Thyroid gland (tissue), 4 donors: ENCODE data around the gene ZNF548. TPM values are rescaled to one million over a fixed set of nuclear protein-coding genes. Genes with fewer than 3 reads are reported as not detected.

ENCODE experiments used
- DNase-seq, 2 donors: peaks; one replicate each; pipeline ENCODE4 v3.0.0-alpha.2; 2019
- H3K27ac ChIP-seq, 3 donors: fragments of 200-600 bp; sonication (generic); 1 replicate in 2 of 3; 2 replicates in 1 of 3; pipeline ENCODE4 v1.5.1; 2016 to 2019; ENCODE audit warnings: mild to moderate bottlenecking in 1 of 3, moderate library complexity in 1 of 3
- H3K27me3 ChIP-seq: fragments of 200-600 bp; sonication (generic); one replicate; pipeline ENCODE4 v1.5.1; 2019
- H3K36me3 ChIP-seq, 2 donors: fragments of 200-600 bp; sonication (generic); one replicate each; pipeline ENCODE4 v1.5.1; 2016 to 2019
- H3K4me1 ChIP-seq, 2 donors: fragments of 200-600 bp; sonication (generic); one replicate each; pipeline ENCODE4 v1.5.1; 2017 to 2019
- H3K4me3 ChIP-seq, 3 donors: fragments of 200-600 bp; sonication (generic); replicated peaks in 1 of 3; 1 replicate in 2 of 3; 2 replicates in 1 of 3; pipeline ENCODE4 v1.5.1; 2016; ENCODE audit warnings: mild to moderate bottlenecking in 1 of 3
- H3K9me3 ChIP-seq: fragments of 200-600 bp; sonication (generic); one replicate; pipeline ENCODE4 v1.5.1; 2017
- CTCF ChIP-seq, 6 experiments: fragments of 200-600 bp in 3 of 6; fragments of 450-650 bp in 3 of 6; sonication (generic) in 3 of 6; IDR thresholded peaks; one replicate each; pipeline ENCODE4 v1.5.1; 2016 to 2019; ENCODE audit warnings: antibody characterized with exemption in 6 of 6, mild to moderate bottlenecking in 2 of 6, inconsistent platforms in 1 of 6, moderate library complexity in 1 of 6
- POLR2A ChIP-seq, 2 donors: fragments of 450-650 bp; IDR thresholded peaks; one replicate each; pipeline ENCODE4 v1.6.1; 2017; ENCODE audit warnings: antibody characterized with exemption in 2 of 2, mild to moderate bottlenecking in 2 of 2, moderate library complexity in 1 of 2
- WGBS, 2 donors: methylation state at CpG; one replicate each; pipeline ENCODE4 v1.1.5; 2017; 5-methylcytosine and 5-hydroxymethylcytosine counted together
- intact Hi-C: fragments of 100-400 bp; cut with DNase I; formaldehyde crosslinking; loops from one replicate; pipeline ENCODE4 v1.15.1; 2023
- total RNA-seq, 4 donors: library from RNA; depleted of rRNA; stranded (reverse); fragments of >200 nt; gene quantifications; one replicate each; pipeline ENCODE4 v1.2.3, GENCODE V29; 2016

Gene ZNF548
- total RNA-seq, 4 donors from 2014 or later = 22.3 to 31.0 (median 28.1) TPM

DNA sequence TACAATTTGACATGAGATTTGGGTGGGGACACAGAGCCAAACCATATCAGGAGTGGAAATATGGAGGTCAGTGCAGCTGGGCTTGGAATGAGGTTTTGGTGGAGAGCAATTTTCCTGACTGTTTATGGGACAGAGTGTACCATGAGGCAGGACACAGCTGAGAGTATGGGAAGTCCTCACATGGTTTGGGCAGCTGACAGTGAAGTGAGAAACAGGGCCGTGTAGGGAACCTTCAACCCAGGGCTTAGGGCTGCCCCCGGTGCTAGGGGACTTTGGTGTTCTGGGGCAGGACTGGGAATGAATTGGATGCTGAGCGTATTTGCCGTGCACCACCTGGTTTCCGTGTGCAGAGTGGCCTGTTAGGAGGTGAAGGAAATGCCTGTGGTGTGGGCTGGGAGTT, 6.1 kb downstream of the ZNF548 start:
- WGBS, 2 donors = 79 to 95% methylated on average over 5 of the region's 5 CpGs
- no peak for DNase-seq
- H3K27ac ChIP-seq = no peak overlapping the region
- H3K4me1 ChIP-seq = peaks cover 6 to 7% of the 10 kb centered on the region in 2 donors
- TF ChIP-seq CTCF (IDR thresholded peaks at IDR 0.05) (no peak), POLR2A (IDR thresholded peaks at IDR 0.05) (no peak)
- no peaks in the 10 kb centered on the region for H3K27me3 ChIP-seq
- H3K9me3 ChIP-seq = no peaks in the 10 kb centered on the region
- peaks cover 28% of the 10 kb centered on the region in 2 donors for H3K36me3 ChIP-seq
- intact Hi-C loops = no loop called here
- H3K4me3 ChIP-seq = no peak overlapping the region

DNA sequence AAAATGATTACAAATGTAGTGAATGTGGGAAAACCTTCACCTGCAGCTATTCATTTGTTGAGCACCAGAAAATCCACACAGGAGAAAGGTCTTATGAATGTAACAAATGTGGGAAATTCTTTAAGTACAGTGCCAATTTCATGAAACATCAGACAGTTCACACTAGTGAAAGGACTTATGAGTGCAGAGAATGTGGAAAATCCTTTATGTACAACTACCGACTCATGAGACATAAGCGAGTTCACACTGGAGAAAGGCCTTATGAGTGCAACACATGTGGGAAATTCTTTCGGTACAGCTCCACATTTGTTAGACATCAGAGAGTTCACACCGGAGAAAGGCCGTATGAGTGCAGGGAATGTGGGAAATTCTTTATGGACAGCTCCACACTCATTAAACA, 9.2 kb downstream of the ZNF548 start:
- H3K9me3 ChIP-seq = no peaks in the 10 kb centered on the region
- TF ChIP-seq POLR2A (IDR thresholded peaks at IDR 0.05) (no peak), CTCF (IDR thresholded peaks at IDR 0.05) (no peak)
- no peak for DNase-seq
- 93 to 98% methylated on average over 5 of the region's 5 CpGs for WGBS, 2 donors
- no peaks in the 10 kb centered on the region for H3K27me3 ChIP-seq
- no peak overlapping the region for H3K4me3 ChIP-seq
- peaks cover 28% of the 10 kb centered on the region in 2 donors for H3K36me3 ChIP-seq
- no peak overlapping the region for H3K27ac ChIP-seq
- no peaks in the 10 kb centered on the region for H3K4me1 ChIP-seq
- intact Hi-C loops = no loop called here

- Histone ChIP-seq H3K9me3 (no peaks in the 10 kb centered on the region), H3K4me1 (peaks cover 3 to 5% of the 10 kb centered on the region in 2 donors), H3K36me3 (peaks cover 8 to 9% of the 10 kb centered on the region in 2 donors), H3K27me3 (no peaks in the 10 kb centered on the region), H3K27ac (no peak overlapping the region), H3K4me3 (no peak overlapping the region)
- WGBS, 2 donors = 95 to 97% methylated on average over 4 to 7 of the region's 9 CpGs
- TF ChIP-seq CTCF (IDR thresholded peaks at IDR 0.05) = no peak
- no peak for TF ChIP-seq POLR2A (IDR thresholded peaks at IDR 0.05)
- DNase-seq = no peak
- intact Hi-C loops = no loop called here
These were observed 14.3 kb downstream of the ZNF548 start for GRCh38 chr19:57403737-57404563.

DNA sequence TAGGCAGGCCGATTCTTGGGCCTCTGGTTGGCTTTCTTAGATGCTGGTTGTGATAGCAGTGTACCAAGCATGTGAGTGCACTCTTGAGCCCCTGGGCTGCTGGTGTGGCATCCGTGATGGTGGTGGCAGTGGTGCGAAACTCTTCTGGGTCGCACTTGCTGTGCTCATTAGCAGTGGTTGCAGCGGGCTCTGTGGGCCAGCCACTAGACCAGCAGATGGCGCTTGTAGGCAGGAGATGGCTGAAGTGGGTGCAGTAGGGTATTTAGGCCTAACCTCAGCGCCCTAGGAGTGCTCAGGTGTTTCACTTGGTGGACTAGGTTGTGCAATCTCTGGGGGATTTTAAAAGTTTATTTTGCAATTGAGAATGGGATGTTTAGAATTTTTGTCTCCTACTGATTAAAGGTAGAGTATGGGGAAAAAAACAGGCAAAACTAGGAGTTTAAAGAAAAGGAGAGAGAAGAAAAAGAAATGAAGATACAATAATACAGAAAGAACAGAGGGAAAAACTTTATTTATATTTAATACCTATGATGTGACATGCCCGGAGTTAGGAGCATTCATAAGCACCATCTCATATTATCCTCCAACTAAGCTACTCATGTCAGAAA, 17.0 kb downstream of the ZNF548 start:
- peaks cover 8 to 9% of the 10 kb centered on the region in 2 donors for H3K4me1 ChIP-seq
- no peaks in the 10 kb centered on the region for H3K36me3 ChIP-seq
- H3K27ac ChIP-seq = peak overlapping the region in 2 of 3 donors; percentile 23 to 37
- TF ChIP-seq CTCF (IDR thresholded peaks at IDR 0.05) (peak; percentile 45 to 83 (median 80)), POLR2A (IDR thresholded peaks at IDR 0.05) (no peak)
- H3K27me3 ChIP-seq = no peaks in the 10 kb centered on the region
- intact Hi-C loops = no loop called here
- no peak overlapping the region for H3K4me3 ChIP-seq
- 10 to 12% methylated on average over 8 of the region's 8 CpGs for WGBS, 2 donors
- H3K9me3 ChIP-seq = no peaks in the 10 kb centered on the region
- DNase-seq = peak; percentile 86 to 89
